Naive thymus-derived CD4-positive, alpha-beta T cell (primary cell): ENCODE results near the gene TRH. TPM values are rescaled to one million over a fixed set of nuclear protein-coding genes. Genes with fewer than 3 reads are reported as not detected.

Experiments
- ATAC-seq: fragments of 150-1000 bp; cut with Tn5 transposase; 2 replicates; pipeline ENCODE4 v1.10.0; 2021; ENCODE audit warnings: mild to moderate bottlenecking, moderate library complexity
- CTCF ChIA-PET: fragments of 350-600 bp; sonication (Branson Sonifier 250); formaldehyde crosslinking; loops from one replicate; lab custom pipeline; 2021; ENCODE audit warnings: antibody characterized with exemption; lab: Charles Lee
- POLR2A ChIA-PET: fragments of 350-600 bp; sonication (Branson Sonifier 250); formaldehyde crosslinking; loops from one replicate; lab custom pipeline; 2021; ENCODE audit warnings: antibody characterized with exemption, inconsistent platforms; lab: Charles Lee
- DNase-seq, 9 donors: peaks; one replicate each; pipeline versions ENCODE4 v3.0.0 to v3.0.0-alpha.2; 2020 to 2022; ENCODE audit warnings: mixed read lengths in 1 of 9
- H3K27ac ChIP-seq: one replicate; pipeline ENCODE4 v1.7.0; 2013; ENCODE audit warnings: mild to moderate bottlenecking, low read depth, low read length, moderate library complexity
- H3K27me3 ChIP-seq, 2 donors: one replicate each; pipeline ENCODE4 v1.7.0; 2013; ENCODE audit warnings: low read length in 2 of 2, mild to moderate bottlenecking in 2 of 2, moderate library complexity in 2 of 2; ENCODE audit not compliant: control insufficient read depth in 2 of 2, insufficient read depth in 2 of 2
- H3K36me3 ChIP-seq, 3 experiments: 1 replicate in 2 of 3; 2 replicates in 1 of 3; pipeline ENCODE4 v1.7.0; 2013; ENCODE audit warnings: low read length in 3 of 3, mild to moderate bottlenecking in 3 of 3, moderate library complexity in 1 of 3; ENCODE audit not compliant: insufficient read depth in 3 of 3, control insufficient read depth in 2 of 3
- H3K4me1 ChIP-seq, 2 donors: one replicate each; pipeline ENCODE4 v1.7.0; 2013; ENCODE audit warnings: low read length in 2 of 2, mild to moderate bottlenecking in 2 of 2, moderate library complexity in 1 of 2; ENCODE audit not compliant: control insufficient read depth in 2 of 2, insufficient read depth in 2 of 2
- H3K4me3 ChIP-seq: 2 replicates; pipeline ENCODE4 v1.7.0; 2013; ENCODE audit warnings: mild to moderate bottlenecking, low read length
- H3K9me3 ChIP-seq, 3 experiments: 1 replicate in 2 of 3; 2 replicates in 1 of 3; pipeline ENCODE4 v1.7.0; 2013; ENCODE audit warnings: low read length in 3 of 3; ENCODE audit not compliant: control insufficient read depth in 2 of 3
- H3K27ac Mint-ChIP-seq, 9 donors: one replicate each; pipeline ENCODE4 v1.8.0; 2020 to 2022; ENCODE audit warnings: mixed read lengths in 9 of 9, mild to moderate bottlenecking in 8 of 9, moderate library complexity in 5 of 9, inconsistent platforms in 2 of 9
- H3K27me3 Mint-ChIP-seq, 5 donors: one replicate each; pipeline ENCODE4 v1.8.0; 2021 to 2022; ENCODE audit warnings: mixed read lengths in 5 of 5, mild to moderate bottlenecking in 1 of 5
- H3K36me3 Mint-ChIP-seq, 5 donors: one replicate each; pipeline ENCODE4 v1.8.0; 2020 to 2022; ENCODE audit warnings: mixed read lengths in 5 of 5, mild to moderate bottlenecking in 3 of 5, inconsistent platforms in 1 of 5
- H3K4me1 Mint-ChIP-seq, 7 donors: one replicate each; pipeline ENCODE4 v1.8.0; 2020 to 2022; ENCODE audit warnings: mixed read lengths in 7 of 7, mild to moderate bottlenecking in 3 of 7, inconsistent platforms in 1 of 7
- H3K4me3 Mint-ChIP-seq, 10 donors: one replicate each; pipeline ENCODE4 v1.8.0; 2020 to 2022; ENCODE audit warnings: mild to moderate bottlenecking in 10 of 10, mixed read lengths in 10 of 10, moderate library complexity in 6 of 10, inconsistent platforms in 2 of 10
- H3K9me3 Mint-ChIP-seq, 11 donors: one replicate each; pipeline ENCODE4 v1.8.0; 2020 to 2022; ENCODE audit warnings: mixed read lengths in 11 of 11, mild to moderate bottlenecking in 4 of 11, inconsistent platforms in 1 of 11, moderate library complexity in 1 of 11
- intact Hi-C, 2 donors: fragments of 100-400 bp; cut with micrococcal nuclease; formaldehyde crosslinking; loops; one replicate each; pipeline ENCODE4 v1.15.1; 2023
- polyA plus RNA-seq, 2 donors: library from polyadenylated mRNA; unstranded; fragments of 300-500 nt; fragmentation: Illumina TruSeq; gene quantifications; one replicate each; pipeline ENCODE4 v1.2.3, GENCODE V29; 2021
- total RNA-seq, 6 experiments: library from RNA in 5 of 6; stranded (reverse) in 5 of 6; gene quantifications; 1 replicate in 5 of 6; 2 replicates in 1 of 6; pipeline ENCODE4 v1.2.3 and lab custom pipeline; 2021 to 2026

Gene TRH
- total and polyA plus RNA-seq, 7 experiments from 2014 or later = not detected

GRCh38 chr3:129979905-129980304 lies 5.4 kb downstream of the TRH start:
- Mint-ChIP-seq H3K27ac (no peak overlapping the region), H3K36me3 (peaks cover 0 to 1% (median 0%) of the 10 kb centered on the region in 5 donors), H3K9me3 (peaks cover 0 to 4% (median 0%) of the 10 kb centered on the region in 11 donors), H3K4me3 (no peak overlapping the region), H3K4me1 (peaks cover 0 to 6% (median 5%) of the 10 kb centered on the region in 7 donors), H3K27me3 (peaks cover 15 to 41% (median 36%) of the 10 kb centered on the region in 5 donors)
- no peak for DNase-seq
- POLR2A ChIA-PET = no interaction called here
- Histone ChIP-seq H3K4me3 (no peak overlapping the region), H3K27ac (no peak overlapping the region), H3K4me1 (peaks cover 4 to 7% of the 10 kb centered on the region in 2 donors), H3K36me3 (no peaks in the 10 kb centered on the region), H3K9me3 (no peaks in the 10 kb centered on the region), H3K27me3 (peaks cover 0 to 4% of the 10 kb centered on the region in 2 donors)
- intact Hi-C loops = no loop called here
- CTCF ChIA-PET = no interaction called here
- no peak for ATAC-seq

- no peak for DNase-seq
- Histone ChIP-seq H3K4me3 (no peak overlapping the region), H3K4me1 (no peaks in the 10 kb centered on the region), H3K27ac (no peak overlapping the region), H3K9me3 (no peaks in the 10 kb centered on the region), H3K27me3 (no peaks in the 10 kb centered on the region), H3K36me3 (no peaks in the 10 kb centered on the region)
- CTCF ChIA-PET = no interaction called here
- POLR2A ChIA-PET = no interaction called here
- H3K36me3 Mint-ChIP-seq = no peaks in the 10 kb centered on the region
- H3K9me3 Mint-ChIP-seq = peaks cover 0 to 4% (median 0%) of the 10 kb centered on the region in 11 donors
- intact Hi-C loops = no loop called here
- H3K27me3 Mint-ChIP-seq = peaks cover 0 to 12% (median 8%) of the 10 kb centered on the region in 5 donors
- H3K4me3 Mint-ChIP-seq = no peak overlapping the region
- H3K4me1 Mint-ChIP-seq = no peaks in the 10 kb centered on the region
- no peak for ATAC-seq
- H3K27ac Mint-ChIP-seq = no peak overlapping the region
Measured at GRCh38 chr3:129983561-129983960, 9.0 kb downstream of the TRH start.

- no peaks in the 10 kb centered on the region for H3K36me3 ChIP-seq
- H3K4me3 ChIP-seq = no peak overlapping the region
- Mint-ChIP-seq H3K9me3 (peaks cover 0 to 4% (median 0%) of the 10 kb centered on the region in 11 donors), H3K27me3 (peaks cover 0 to 12% (median 7%) of the 10 kb centered on the region in 5 donors), H3K4me1 (no peaks in the 10 kb centered on the region), H3K4me3 (no peak overlapping the region), H3K27ac (no peak overlapping the region), H3K36me3 (no peaks in the 10 kb centered on the region)
- ATAC-seq = no peak
- ChIA-PET CTCF (no interaction called here), POLR2A (no interaction called here)
- H3K4me1 ChIP-seq = no peaks in the 10 kb centered on the region
- no peak for DNase-seq
- no peak overlapping the region for H3K27ac ChIP-seq
- H3K27me3 ChIP-seq = no peaks in the 10 kb centered on the region
- H3K9me3 ChIP-seq = no peaks in the 10 kb centered on the region
- intact Hi-C loops = no loop called here
Measured at GRCh38 chr3:129984125-129984524, 9.6 kb downstream of the TRH start.

GRCh38 chr3:129985113-129985512 lies 10.6 kb downstream of the TRH start:
- Histone ChIP-seq H3K27ac (no peak overlapping the region), H3K27me3 (no peaks in the 10 kb centered on the region), H3K4me3 (no peak overlapping the region), H3K9me3 (no peaks in the 10 kb centered on the region), H3K36me3 (no peaks in the 10 kb centered on the region), H3K4me1 (no peaks in the 10 kb centered on the region)
- Mint-ChIP-seq H3K27ac (no peak overlapping the region), H3K27me3 (peaks cover 0 to 10% (median 7%) of the 10 kb centered on the region in 5 donors), H3K9me3 (peaks cover 0 to 4% (median 0%) of the 10 kb centered on the region in 11 donors), H3K4me3 (no peak overlapping the region), H3K36me3 (no peaks in the 10 kb centered on the region), H3K4me1 (no peaks in the 10 kb centered on the region)
- no peak for DNase-seq
- ChIA-PET CTCF (no interaction called here), POLR2A (no interaction called here)
- no peak for ATAC-seq
- intact Hi-C loops = no loop called here

- no peaks in the 10 kb centered on the region for H3K4me1 Mint-ChIP-seq
- H3K4me3 Mint-ChIP-seq = no peak overlapping the region
- CTCF ChIA-PET = no interaction called here
- no peak overlapping the region for H3K27ac ChIP-seq
- no peaks in the 10 kb centered on the region for H3K27me3 ChIP-seq
- no peak overlapping the region for H3K27ac Mint-ChIP-seq
- H3K4me1 ChIP-seq = no peaks in the 10 kb centered on the region
- H3K27me3 Mint-ChIP-seq = peaks cover 0 to 13% (median 7%) of the 10 kb centered on the region in 5 donors
- no peak overlapping the region for H3K4me3 ChIP-seq
- POLR2A ChIA-PET = no interaction called here
- no peaks in the 10 kb centered on the region for H3K9me3 ChIP-seq
- H3K9me3 Mint-ChIP-seq = peaks cover 0 to 2% (median 0%) of the 10 kb centered on the region in 11 donors
- H3K36me3 Mint-ChIP-seq = peaks cover 0 to 4% (median 0%) of the 10 kb centered on the region in 5 donors
- no peak for DNase-seq
- no peaks in the 10 kb centered on the region for H3K36me3 ChIP-seq
- intact Hi-C loops = no loop called here
- ATAC-seq = no peak
Measured at GRCh38 chr3:129988429-129988828, 13.9 kb downstream of the TRH start.

GRCh38 chr3:129989414-129989813 lies 14.9 kb downstream of the TRH start:
- ATAC-seq (no peak), DNase-seq (no peak)
- H3K36me3 ChIP-seq = no peaks in the 10 kb centered on the region
- ChIA-PET POLR2A (no interaction called here), CTCF (interaction anchor here (0.6 to 0.7 kb wide), 2 partner anchors 15 to 17 kb away, joined by 3 read pairs; no protein-coding TSS in a partner anchor)
- Mint-ChIP-seq H3K4me3 (no peak overlapping the region), H3K27ac (no peak overlapping the region), H3K9me3 (peaks cover 0 to 2% (median 0%) of the 10 kb centered on the region in 11 donors), H3K4me1 (no peaks in the 10 kb centered on the region), H3K36me3 (peaks cover 0 to 4% (median 0%) of the 10 kb centered on the region in 5 donors), H3K27me3 (peaks cover 0 to 16% (median 7%) of the 10 kb centered on the region in 5 donors)
- H3K4me1 ChIP-seq = no peaks in the 10 kb centered on the region
- no peak overlapping the region for H3K4me3 ChIP-seq
- H3K27me3 ChIP-seq = no peaks in the 10 kb centered on the region
- H3K9me3 ChIP-seq = no peaks in the 10 kb centered on the region
- no peak overlapping the region for H3K27ac ChIP-seq
- intact Hi-C loops = no loop called here

GRCh38 chr3:129992781-129993180 lies 18.3 kb downstream of the TRH start:
- CTCF ChIA-PET = no interaction called here

More at GRCh38 chr3:129992781-129993180, 18.3 kb downstream of the TRH start:
- Mint-ChIP-seq H3K4me3 (no peak overlapping the region), H3K4me1 (no peaks in the 10 kb centered on the region), H3K27me3 (peaks cover 5 to 25% (median 15%) of the 10 kb centered on the region in 5 donors), H3K27ac (no peak overlapping the region), H3K9me3 (peaks cover 0 to 6% (median 0%) of the 10 kb centered on the region in 11 donors), H3K36me3 (peaks cover 0 to 4% (median 0%) of the 10 kb centered on the region in 5 donors)
- Histone ChIP-seq H3K27me3 (no peaks in the 10 kb centered on the region), H3K4me1 (no peaks in the 10 kb centered on the region), H3K9me3 (peaks cover 0 to 3% (median 0%) of the 10 kb centered on the region in 3 experiments), H3K36me3 (no peaks in the 10 kb centered on the region), H3K27ac (no peak overlapping the region), H3K4me3 (no peak overlapping the region)
- ATAC-seq (no peak), DNase-seq (no peak)
- intact Hi-C loops = no loop called here
- POLR2A ChIA-PET = no interaction called here
